Right atrium auricular region (tissue), 2 donors: ENCODE data around the gene ARID3A. TPM values are rescaled to one million over a fixed set of nuclear protein-coding genes. Genes with fewer than 3 reads are reported as not detected.

Source experiments
- DNase-seq: peaks from one replicate; pipeline ENCODE4 v3.0.0-alpha.2; 2019; ENCODE audit warnings: low spot score
- H3K27ac ChIP-seq, 2 donors: fragments of 200-600 bp; sonication (generic); 1 replicate in 1 of 2; 2 replicates in 1 of 2; pipeline ENCODE4 v1.5.1; 2016 to 2019
- H3K27me3 ChIP-seq, 2 donors: fragments of 200-600 bp; sonication (generic); one replicate each; pipeline versions ENCODE4 v1.5.1 to v1.6.0; 2017 to 2019
- H3K36me3 ChIP-seq: fragments of 200-600 bp; sonication (generic); one replicate; pipeline ENCODE4 v1.5.1; 2016
- H3K4me1 ChIP-seq, 2 donors: fragments of 200-600 bp; sonication (generic); one replicate each; pipeline versions ENCODE4 v1.5.1 to v1.6.0; 2017 to 2019
- H3K4me3 ChIP-seq, 2 donors: fragments of 200-600 bp; sonication (generic); 1 replicate in 1 of 2; 2 replicates in 1 of 2; pipeline ENCODE4 v1.5.1; 2017 to 2019; ENCODE audit warnings: mild to moderate bottlenecking in 1 of 2, moderate library complexity in 1 of 2
- H3K9me3 ChIP-seq, 2 donors: fragments of 200-600 bp; sonication (generic); one replicate each; pipeline ENCODE4 v1.5.1; 2019
- CTCF ChIP-seq, 2 donors: fragments of 200-600 bp; sonication (generic); IDR thresholded peaks; one replicate each; pipeline ENCODE4 v1.5.1; 2019; ENCODE audit warnings: antibody characterized with exemption in 2 of 2
- total RNA-seq, 2 donors: library from RNA; depleted of rRNA; stranded (reverse); fragments of >200 nt; gene quantifications; one replicate each; pipeline ENCODE4 v1.1.0, GENCODE V29; 2016

The ARID3A gene
- total RNA-seq, 2 donors from 2014 or later: 1.7 to 3.4 TPM

GRCh38 chr19:1007399-1008251 is 81.8 kb downstream of the ARID3A start:
- no peak for TF ChIP-seq CTCF (IDR thresholded peaks at IDR 0.05)
- Histone ChIP-seq H3K9me3 (no peaks in the 10 kb centered on the region), H3K36me3 (peaks cover 37% of the 10 kb centered on the region), H3K4me3 (no peak overlapping the region), H3K4me1 (no peaks in the 10 kb centered on the region), H3K27ac (no peak overlapping the region), H3K27me3 (no peaks in the 10 kb centered on the region)
- no peak for DNase-seq

DNA sequence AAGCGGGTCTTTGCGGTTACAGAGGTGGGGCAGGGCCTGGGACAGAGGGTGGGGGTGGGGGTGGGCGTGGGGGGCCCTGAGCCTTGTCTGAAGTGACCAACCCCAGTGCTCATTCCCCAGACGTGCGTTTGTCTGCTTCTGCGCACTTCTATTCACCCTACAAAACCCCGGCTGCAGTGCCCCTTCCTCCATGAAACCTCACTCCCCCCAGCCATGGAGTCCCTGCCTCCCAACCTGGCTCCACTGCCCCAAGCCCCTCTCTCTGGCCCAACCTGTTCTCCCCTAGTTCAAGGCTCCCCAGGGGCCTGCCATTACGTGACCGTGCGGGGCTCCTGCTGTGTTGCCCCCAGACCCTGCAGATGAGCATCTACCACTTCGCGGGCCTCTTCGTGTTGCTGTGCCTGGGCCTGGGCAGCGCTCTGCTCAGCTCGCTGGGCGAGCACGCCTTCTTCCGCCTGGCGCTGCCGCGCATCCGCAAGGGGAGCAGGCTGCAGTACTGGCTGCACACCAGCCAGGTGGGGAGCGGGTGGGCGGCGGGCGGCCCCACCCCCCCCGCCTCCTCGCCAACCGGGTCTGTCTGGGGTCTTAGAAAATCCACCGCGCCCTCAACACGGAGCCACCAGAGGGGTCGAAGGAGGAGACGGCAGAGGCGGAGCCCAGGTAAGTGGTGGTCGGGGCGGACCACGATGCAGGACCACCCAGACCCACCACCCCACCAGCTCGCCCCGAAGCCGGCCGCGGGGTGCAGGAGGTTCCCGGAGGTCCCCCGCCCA is 82.6 kb downstream of the ARID3A start:
- DNase-seq: no peak
- Histone ChIP-seq H3K27me3 (no peaks in the 10 kb centered on the region), H3K27ac (no peak overlapping the region), H3K36me3 (peaks cover 46% of the 10 kb centered on the region), H3K4me3 (no peak overlapping the region), H3K9me3 (no peaks in the 10 kb centered on the region), H3K4me1 (no peaks in the 10 kb centered on the region)
- no peak for TF ChIP-seq CTCF (IDR thresholded peaks at IDR 0.05)

DNA sequence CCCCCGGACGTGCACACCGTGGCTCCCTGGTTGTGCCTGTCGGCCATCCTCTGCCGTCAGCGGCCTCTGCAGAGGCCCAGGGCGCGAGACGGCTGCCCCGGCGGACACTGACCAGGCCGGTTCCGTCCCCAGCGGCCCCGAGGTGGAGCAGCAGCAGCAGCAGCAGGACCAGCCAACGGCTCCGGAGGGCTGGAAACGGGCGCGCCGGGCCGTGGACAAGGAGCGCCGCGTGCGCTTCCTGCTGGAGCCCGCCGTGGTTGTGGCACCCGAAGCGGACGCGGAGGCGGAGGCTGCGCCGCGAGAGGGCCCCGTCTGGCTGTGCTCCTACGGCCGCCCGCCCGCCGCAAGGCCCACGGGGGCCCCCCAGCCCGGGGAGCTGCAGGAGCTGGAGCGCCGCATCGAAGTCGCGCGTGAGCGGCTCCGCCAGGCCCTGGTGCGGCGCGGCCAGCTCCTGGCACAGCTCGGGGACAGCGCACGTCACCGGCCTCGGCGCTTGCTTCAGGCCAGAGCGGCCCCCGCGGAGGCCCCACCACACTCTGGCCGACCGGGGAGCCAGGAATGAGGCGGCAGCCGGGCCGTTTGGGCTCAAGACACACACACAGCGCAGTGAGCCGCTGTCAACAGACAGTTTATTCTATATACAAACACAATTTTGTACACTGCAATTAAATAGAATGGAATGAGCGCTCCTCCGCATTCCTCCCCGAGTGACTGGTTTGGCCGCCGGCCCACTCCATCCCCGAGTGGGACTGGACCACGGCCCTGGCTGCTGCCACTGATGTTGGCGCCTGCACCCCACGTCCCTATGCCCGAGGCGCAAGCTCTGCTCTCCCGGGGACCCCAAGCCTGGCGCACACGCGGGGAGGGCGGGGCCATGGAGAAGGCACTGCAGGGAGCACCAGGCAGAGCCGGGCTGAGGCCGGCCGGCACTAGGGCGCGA is 83.5 kb downstream of the ARID3A start:
- Histone ChIP-seq H3K27ac (no peak overlapping the region), H3K4me1 (no peaks in the 10 kb centered on the region), H3K4me3 (no peak overlapping the region), H3K27me3 (no peaks in the 10 kb centered on the region), H3K36me3 (peaks cover 53% of the 10 kb centered on the region), H3K9me3 (no peaks in the 10 kb centered on the region)
- no peak for DNase-seq
- TF ChIP-seq CTCF (IDR thresholded peaks at IDR 0.05): no peak

DNA sequence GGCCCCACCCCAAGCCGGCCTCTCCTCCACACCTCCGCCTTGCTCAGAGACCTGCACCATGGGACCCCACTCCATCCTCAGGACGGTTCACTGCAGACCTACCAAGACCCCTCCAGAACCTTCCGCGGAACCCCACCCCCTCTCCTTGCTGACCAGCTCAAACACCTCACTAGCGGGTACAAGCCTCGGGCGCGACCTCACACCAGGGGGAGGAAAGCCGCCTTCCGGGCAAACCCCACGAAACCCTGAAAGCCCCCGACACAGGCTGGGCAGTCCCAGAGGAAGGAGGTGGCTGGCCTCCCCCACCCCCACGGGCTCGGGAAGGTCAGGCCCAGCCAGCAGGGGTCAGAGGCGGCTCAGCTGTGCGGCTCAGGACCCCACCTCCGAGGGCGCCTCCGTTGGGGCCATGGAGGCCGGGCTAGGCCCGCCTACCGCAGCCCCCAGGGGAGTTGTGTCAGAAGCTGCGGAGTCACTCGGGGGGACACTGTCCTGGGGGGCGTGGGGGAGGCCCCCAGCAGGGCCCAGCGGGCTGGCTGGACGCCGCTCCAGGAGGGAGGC is 84.2 kb downstream of the ARID3A start:
- DNase-seq: no peak
- Histone ChIP-seq H3K27me3 (no peaks in the 10 kb centered on the region), H3K9me3 (no peaks in the 10 kb centered on the region), H3K27ac (no peak overlapping the region), H3K4me1 (peaks cover 0 to 3% of the 10 kb centered on the region in 2 donors), H3K36me3 (peaks cover 60% of the 10 kb centered on the region), H3K4me3 (no peak overlapping the region)
- TF ChIP-seq CTCF (IDR thresholded peaks at IDR 0.05): no peak
